ENCODE data around the gene ABLIM1.

ABLIM1 gene

DNA sequence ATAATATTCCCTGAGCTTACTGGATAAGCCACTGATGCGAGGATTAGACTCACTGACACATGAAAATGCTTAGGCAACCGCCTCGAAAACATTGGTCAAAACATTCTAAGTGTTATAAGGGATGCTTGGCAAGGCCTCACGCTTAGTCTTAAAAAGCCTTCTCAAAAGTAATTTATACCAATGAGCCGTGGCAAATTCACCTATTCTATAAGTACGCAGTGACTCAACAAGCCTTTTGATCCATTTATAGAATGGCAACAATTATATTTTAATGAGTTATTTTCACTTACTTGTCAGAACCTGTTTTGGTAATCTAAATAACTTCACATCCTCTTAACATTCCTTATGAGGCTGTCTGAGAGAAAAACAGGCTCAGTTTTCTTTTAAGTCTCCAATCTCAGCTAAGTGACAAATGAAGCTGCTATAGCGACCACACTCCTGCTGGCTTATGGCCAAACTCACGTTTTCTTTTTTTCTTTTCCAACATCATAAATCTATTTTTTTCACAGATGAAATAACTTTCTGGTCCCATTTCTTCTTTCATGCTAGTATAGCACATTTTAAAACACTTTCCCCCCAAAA lies 132.6 kb downstream of the ABLIM1 start (continued):
- TF ChIP-seq ZNF776 (tag by site-specific recombination; IDR thresholded peaks at IDR 0.05; ENCODE audit: borderline replicate concordance) (no peak), ZNF223 (tag by site-specific recombination; IDR thresholded peaks at IDR 0.05) (no peak), ZNF24 (tag by site-specific recombination; IDR thresholded peaks at IDR 0.05) (peak; percentile 94), ZNF501 (tag by site-specific recombination; IDR thresholded peaks at IDR 0.05) (no peak), SP7 (tag by site-specific recombination; IDR thresholded peaks at IDR 0.05) (peak; percentile 92), ZXDB (tag by site-specific recombination; IDR thresholded peaks at IDR 0.05) (no peak; the same call in 1 of the 2 replicates), ZFP3 (tag by site-specific recombination; IDR thresholded peaks at IDR 0.05; ENCODE audit: low read depth) (no peak), ZNF211 (tag by site-specific recombination; IDR thresholded peaks at IDR 0.05; ENCODE audit: low read depth) (no peak), ZNF354C (tag by site-specific recombination; IDR thresholded peaks at IDR 0.05; ENCODE audit: borderline replicate concordance, low read depth) (no peak), ZNF544 (tag by site-specific recombination; IDR thresholded peaks at IDR 0.05) (no peak), ZNF658 (tag by site-specific recombination; IDR thresholded peaks at IDR 0.05) (no peak), ZSCAN30 (tag by site-specific recombination; IDR thresholded peaks at IDR 0.05) (no peak), KLF9 (tag by site-specific recombination; IDR thresholded peaks at IDR 0.05; ENCODE audit: low read depth) (peak; percentile 38; the same call in 1 of the 2 replicates), ZNF112 (tag by site-specific recombination; IDR thresholded peaks at IDR 0.05) (no peak), PRDM1 (tag by site-specific recombination; IDR thresholded peaks at IDR 0.05) (no peak; the same call in 1 of the 2 replicates), ZNF785 (tag by site-specific recombination; IDR thresholded peaks at IDR 0.05) (no peak), ZNF747 (tag by site-specific recombination; IDR thresholded peaks at IDR 0.05) (no peak), ZBTB21 (tag by site-specific recombination; IDR thresholded peaks at IDR 0.05) (no peak)
- TF ChIP-seq, protein P1, sequence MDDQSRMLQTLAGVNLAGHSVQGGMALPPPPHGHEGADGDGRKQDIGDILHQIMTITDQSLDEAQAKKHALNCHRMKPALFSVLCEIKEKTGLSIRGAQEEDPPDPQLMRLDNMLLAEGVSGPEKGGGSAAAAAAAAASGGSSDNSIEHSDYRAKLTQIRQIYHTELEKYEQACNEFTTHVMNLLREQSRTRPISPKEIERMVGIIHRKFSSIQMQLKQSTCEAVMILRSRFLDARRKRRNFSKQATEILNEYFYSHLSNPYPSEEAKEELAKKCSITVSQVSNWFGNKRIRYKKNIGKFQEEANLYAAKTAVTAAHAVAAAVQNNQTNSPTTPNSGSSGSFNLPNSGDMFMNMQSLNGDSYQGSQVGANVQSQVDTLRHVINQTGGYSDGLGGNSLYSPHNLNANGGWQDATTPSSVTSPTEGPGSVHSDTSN (CRISPR knock-in tag; IDR thresholded peaks at IDR 0.05): no peak
- TF ChIP-seq, protein P2, sequence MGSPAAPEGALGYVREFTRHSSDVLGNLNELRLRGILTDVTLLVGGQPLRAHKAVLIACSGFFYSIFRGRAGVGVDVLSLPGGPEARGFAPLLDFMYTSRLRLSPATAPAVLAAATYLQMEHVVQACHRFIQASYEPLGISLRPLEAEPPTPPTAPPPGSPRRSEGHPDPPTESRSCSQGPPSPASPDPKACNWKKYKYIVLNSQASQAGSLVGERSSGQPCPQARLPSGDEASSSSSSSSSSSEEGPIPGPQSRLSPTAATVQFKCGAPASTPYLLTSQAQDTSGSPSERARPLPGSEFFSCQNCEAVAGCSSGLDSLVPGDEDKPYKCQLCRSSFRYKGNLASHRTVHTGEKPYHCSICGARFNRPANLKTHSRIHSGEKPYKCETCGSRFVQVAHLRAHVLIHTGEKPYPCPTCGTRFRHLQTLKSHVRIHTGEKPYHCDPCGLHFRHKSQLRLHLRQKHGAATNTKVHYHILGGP (tag by site-specific recombination; IDR thresholded peaks at IDR 0.05): 0 out of 2 replicates have a peak, but pooled peaks have one; percentile 36
- TF ChIP-seq, protein P3, sequence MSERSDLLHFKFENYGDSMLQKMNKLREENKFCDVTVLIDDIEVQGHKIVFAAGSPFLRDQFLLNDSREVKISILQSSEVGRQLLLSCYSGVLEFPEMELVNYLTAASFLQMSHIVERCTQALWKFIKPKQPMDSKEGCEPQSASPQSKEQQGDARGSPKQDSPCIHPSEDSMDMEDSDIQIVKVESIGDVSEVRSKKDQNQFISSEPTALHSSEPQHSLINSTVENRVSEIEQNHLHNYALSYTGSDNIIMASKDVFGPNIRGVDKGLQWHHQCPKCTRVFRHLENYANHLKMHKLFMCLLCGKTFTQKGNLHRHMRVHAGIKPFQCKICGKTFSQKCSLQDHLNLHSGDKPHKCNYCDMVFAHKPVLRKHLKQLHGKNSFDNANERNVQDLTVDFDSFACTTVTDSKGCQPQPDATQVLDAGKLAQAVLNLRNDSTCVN (tag by site-specific recombination; optimal IDR thresholded peaks at IDR 0.05): no peak
- TF ChIP-seq, protein P4, sequence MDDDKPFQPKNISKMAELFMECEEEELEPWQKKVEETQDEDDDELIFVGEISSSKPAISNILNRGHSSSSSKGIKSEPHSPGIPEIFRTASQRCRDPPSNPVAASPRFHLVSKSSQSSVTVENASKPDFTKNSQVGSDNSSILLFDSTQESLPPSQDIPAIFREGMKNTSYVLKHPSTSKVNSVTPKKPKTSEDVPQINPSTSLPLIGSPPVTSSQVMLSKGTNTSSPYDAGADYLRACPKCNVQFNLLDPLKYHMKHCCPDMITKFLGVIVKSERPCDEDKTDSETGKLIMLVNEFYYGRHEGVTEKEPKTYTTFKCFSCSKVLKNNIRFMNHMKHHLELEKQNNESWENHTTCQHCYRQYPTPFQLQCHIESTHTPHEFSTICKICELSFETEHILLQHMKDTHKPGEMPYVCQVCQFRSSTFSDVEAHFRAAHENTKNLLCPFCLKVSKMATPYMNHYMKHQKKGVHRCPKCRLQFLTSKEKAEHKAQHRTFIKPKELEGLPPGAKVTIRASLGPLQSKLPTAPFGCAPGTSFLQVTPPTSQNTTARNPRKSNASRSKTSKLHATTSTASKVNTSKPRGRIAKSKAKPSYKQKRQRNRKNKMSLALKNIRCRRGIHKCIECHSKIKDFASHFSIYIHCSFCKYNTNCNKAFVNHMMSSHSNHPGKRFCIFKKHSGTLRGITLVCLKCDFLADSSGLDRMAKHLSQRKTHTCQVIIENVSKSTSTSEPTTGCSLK (tag by site-specific recombination; IDR thresholded peaks at IDR 0.05): no peak
- TF ChIP-seq, protein P5, sequence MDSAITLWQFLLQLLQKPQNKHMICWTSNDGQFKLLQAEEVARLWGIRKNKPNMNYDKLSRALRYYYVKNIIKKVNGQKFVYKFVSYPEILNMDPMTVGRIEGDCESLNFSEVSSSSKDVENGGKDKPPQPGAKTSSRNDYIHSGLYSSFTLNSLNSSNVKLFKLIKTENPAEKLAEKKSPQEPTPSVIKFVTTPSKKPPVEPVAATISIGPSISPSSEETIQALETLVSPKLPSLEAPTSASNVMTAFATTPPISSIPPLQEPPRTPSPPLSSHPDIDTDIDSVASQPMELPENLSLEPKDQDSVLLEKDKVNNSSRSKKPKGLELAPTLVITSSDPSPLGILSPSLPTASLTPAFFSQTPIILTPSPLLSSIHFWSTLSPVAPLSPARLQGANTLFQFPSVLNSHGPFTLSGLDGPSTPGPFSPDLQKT (IDR thresholded peaks at IDR 0.05; ENCODE audit: borderline replicate concordance, low read depth, low read length): no peak
- TF ChIP-seq, protein P6, sequence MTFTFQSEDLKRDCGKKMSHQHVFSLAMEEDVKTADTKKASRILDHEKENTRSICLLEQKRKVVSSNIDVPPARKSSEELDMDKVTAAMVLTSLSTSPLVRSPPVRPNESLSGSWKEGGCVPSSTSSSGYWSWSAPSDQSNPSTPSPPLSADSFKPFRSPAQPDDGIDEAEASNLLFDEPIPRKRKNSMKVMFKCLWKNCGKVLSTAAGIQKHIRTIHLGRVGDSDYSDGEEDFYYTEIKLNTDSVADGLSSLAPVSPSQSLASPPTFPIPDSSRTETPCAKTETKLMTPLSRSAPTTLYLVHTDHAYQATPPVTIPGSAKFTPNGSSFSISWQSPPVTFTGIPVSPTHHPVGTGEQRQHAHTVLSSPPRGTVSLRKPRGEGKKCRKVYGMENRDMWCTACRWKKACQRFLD (tag by site-specific recombination; IDR thresholded peaks at IDR 0.05): no peak
- TF ChIP-seq, protein P7, sequence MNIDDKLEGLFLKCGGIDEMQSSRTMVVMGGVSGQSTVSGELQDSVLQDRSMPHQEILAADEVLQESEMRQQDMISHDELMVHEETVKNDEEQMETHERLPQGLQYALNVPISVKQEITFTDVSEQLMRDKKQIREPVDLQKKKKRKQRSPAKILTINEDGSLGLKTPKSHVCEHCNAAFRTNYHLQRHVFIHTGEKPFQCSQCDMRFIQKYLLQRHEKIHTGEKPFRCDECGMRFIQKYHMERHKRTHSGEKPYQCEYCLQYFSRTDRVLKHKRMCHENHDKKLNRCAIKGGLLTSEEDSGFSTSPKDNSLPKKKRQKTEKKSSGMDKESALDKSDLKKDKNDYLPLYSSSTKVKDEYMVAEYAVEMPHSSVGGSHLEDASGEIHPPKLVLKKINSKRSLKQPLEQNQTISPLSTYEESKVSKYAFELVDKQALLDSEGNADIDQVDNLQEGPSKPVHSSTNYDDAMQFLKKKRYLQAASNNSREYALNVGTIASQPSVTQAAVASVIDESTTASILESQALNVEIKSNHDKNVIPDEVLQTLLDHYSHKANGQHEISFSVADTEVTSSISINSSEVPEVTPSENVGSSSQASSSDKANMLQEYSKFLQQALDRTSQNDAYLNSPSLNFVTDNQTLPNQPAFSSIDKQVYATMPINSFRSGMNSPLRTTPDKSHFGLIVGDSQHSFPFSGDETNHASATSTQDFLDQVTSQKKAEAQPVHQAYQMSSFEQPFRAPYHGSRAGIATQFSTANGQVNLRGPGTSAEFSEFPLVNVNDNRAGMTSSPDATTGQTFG (tag by site-specific recombination; IDR thresholded peaks at IDR 0.05; ENCODE audit: borderline replicate concordance): no peak
- TF ChIP-seq, protein P8, sequence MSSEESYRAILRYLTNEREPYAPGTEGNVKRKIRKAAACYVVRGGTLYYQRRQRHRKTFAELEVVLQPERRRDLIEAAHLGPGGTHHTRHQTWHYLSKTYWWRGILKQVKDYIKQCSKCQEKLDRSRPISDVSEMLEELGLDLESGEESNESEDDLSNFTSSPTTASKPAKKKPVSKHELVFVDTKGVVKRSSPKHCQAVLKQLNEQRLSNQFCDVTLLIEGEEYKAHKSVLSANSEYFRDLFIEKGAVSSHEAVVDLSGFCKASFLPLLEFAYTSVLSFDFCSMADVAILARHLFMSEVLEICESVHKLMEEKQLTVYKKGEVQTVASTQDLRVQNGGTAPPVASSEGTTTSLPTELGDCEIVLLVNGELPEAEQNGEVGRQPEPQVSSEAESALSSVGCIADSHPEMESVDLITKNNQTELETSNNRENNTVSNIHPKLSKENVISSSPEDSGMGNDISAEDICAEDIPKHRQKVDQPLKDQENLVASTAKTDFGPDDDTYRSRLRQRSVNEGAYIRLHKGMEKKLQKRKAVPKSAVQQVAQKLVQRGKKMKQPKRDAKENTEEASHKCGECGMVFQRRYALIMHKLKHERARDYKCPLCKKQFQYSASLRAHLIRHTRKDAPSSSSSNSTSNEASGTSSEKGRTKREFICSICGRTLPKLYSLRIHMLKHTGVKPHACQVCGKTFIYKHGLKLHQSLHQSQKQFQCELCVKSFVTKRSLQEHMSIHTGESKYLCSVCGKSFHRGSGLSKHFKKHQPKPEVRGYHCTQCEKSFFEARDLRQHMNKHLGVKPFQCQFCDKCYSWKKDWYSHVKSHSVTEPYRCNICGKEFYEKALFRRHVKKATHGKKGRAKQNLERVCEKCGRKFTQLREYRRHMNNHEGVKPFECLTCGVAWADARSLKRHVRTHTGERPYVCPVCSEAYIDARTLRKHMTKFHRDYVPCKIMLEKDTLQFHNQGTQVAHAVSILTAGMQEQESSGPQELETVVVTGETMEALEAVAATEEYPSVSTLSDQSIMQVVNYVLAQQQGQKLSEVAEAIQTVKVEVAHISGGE (tag by site-specific recombination; conservative IDR thresholded peaks at IDR 0.05; ENCODE audit: low read depth): no peak
